ENCODE results near the gene LRCOL1. TPM values are rescaled to one million over a fixed set of nuclear protein-coding genes. Genes with fewer than 3 reads are reported as not detected.

The LRCOL1 gene
- total RNA-seq, 1 donor from 2014 or later = not detected

DNA sequence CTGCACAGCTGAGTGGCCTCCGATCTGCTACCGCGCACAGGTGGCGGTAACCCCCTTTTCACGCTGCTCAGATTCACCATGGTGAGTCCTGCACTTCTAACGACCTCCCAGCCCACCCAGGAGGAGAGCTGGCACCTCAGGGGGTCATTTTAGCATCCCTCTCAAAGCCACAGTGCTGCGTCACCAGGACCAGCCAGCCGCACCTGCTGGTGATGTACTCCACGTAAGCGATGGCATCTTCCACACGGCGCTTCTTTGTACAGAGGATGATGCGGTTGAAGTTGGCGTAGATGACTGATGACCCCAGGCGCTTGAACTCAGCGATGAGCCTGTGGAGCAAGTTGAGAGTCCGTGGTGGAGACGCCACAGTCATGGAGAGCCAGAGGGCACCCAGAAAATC, 27.4 kb upstream of the LRCOL1 start:
- no peak for DNase-seq (ENCODE audit: low spot score in 2 of 2)
- FAIRE-seq = no peak

DNA sequence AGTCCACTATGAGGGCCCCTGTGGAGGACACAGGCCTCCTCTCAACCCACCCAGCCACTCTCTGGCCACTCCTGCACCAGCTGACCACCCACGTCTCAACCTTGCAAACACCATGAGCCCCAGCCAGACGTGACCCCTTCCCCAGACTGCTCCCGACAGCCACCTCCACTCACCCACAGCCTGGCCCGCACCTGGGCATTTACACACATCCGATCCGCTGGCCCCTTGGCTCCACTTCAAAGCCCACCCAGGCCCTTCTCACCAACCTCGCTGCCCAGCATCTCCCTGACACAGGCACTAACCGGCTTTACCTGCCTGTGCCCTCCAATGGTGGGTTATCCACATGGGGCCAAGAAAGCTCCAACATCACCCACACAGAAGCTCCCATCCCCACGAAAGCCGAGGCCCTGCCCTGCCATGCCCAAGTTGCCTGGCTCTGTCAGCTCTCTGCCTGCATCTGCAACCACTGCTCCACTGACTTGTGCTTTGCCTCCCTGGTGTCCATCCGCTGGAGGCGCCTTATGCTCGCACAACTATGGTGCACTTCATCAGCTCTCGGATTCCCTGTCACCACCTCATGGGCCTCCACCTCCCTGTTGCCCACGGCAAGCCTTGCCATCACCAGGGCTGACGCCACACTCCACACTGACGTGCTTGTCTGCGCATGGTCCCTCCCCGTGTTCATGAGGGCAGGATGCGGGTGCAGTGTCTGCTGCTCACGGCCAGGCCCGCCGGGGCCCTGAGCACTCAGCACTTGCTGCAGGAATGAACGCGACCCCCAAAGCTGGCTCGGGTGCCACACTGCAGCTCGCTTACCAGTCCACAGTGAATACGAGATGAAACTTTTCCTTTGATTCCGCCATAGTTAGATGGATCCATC, 24.9 kb upstream of the LRCOL1 start:
- FAIRE-seq (no peak), DNase-seq (ENCODE audit: low spot score in 2 of 2) (no peak)

DNA sequence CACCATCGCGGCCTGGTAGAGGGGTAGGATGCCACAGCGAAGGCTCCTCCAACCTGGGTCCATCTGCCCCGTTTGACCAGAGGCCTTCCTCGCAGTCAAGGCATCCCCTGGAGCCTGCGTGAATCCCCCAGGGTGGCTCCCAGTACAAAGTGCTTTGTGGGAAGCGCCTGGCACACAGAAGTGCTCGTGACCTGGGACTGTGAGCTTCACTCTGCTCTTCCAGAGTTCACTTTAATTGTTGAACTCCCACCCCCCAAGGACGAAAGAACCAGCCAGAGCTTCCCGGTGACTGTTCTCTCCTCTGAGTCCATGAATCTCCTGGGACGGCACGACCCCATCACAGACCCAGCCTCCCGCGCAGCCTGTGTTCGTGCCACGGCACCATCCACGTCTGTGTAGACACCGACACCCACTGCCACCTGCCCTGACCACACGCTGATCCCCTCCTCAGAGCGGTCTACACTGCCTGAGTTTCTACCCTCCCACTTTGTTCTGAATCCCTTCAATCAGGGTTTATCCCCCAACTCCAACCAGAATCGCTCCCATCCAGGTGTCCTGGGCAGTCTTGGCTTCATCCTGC, 24.1 kb upstream of the LRCOL1 start:
- DNase-seq (ENCODE audit: low spot score in 2 of 2) (no peak), FAIRE-seq (no peak)

DNA sequence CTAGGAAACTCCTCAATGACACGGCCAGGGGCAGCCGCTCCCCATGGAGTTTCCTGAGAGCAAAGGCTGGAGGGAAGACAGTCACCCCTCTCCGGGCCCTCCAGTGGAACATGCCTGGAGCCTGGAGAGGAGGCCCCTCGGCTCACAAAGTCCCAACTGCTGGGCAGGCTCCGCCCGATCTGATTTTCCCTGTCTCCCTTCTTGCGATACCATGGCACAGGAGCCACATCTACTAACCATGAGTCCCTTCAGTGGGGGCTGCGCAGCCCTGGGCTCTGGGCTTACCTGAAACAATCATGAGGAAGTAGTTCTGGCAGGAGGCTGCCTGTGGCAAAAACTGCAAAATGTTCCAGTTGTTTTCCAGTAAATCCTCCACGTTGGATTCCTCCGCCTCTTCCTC, 23.5 kb upstream of the LRCOL1 start:
- FAIRE-seq (no peak), DNase-seq (ENCODE audit: low spot score in 2 of 2) (no peak)

DNA sequence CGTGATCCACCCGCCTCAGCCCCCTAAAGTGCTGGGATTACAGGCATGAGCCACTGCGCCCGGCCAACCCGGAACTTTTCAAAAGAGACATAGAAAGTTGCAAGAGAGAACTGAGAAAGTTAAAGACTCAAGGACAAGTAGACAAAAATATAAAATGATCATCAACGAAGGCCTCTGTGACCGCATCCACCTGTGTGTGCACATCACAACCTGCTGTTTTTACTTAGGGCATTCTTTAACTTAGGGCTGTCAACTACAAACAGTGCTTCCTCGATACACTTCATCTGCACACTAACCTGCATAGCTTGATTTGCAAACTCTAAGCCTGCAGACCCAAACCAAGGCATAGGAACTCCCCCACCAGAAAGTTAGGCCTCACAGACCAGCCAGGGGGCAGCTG, 23.0 kb upstream of the LRCOL1 start:
- DNase-seq (ENCODE audit: low spot score in 2 of 2) (no peak), FAIRE-seq (no peak)

DNA sequence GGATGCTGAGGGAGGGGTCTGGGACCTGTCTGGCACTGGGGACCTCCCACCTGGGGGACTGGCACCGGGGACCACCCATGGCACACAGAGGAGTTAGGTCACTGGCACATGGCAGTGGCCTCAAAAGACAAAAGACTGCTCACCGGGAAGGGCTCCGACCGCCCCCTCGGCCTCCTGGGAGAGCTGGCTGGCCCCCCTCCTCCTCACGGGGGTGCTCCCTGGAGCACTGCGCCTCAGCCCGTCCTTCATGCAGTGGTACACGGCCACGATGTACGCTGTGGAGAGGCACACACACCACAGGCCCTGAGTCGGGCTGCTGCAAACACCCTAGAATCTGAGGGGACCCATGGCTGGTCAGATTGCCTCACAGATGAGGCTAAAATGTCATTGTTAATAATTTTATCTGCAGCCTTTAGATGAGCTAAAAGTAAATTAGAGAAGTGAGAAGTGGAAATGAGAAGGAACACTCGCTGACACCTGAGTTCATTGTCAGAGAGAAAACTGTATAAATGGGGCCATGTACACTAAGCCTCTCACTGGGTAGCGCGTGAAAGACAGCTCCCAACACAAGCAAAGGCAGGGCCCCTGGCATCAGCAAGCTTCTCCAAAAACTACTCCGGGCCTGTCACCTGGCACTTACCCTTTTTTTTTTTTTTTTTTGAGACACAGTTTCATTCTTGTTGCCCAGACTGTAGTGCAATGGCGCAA, 22.3 kb upstream of the LRCOL1 start:
- FAIRE-seq (no peak), DNase-seq (ENCODE audit: low spot score in 2 of 2) (no peak)

DNA sequence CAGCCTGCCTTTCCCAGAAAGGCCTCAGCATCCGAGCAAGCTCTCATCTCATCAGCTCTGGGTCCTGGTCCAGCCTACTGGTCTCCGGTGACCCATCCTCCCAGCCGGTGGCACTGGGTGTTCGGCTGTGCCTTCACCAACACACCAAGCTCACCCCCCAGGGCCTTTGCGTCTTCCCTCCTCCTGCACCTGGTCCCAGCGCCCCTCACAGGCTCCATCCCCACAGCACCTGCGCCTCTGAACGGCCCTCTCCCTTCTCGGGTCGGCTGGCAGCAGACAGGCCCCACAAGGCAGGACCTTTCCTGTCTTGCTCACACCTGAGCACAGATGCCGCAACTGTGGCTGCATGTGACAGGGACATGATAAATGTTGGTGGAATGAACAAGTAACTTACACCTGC, 21.3 kb upstream of the LRCOL1 start:
- DNase-seq (ENCODE audit: low spot score in 2 of 2) (no peak), FAIRE-seq (no peak)

DNA sequence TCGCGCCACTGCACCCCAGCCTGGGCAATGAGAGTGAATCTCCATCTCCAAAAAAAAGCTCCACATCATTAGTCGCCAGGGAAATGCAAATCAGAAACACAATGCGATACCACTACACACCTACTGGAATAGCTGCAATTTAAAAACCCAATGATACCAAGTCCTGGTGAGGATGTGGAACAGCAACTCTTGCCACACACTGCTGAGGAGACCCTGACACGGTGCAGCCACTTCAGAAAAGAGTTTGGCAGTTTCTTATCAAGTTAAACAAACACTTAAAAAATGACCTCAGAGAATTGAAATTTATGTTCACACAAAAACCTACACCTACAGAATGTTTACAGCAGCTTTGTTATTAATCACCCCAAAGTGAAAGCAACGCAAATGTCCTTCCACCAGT, 20.3 kb upstream of the LRCOL1 start:
- no peak for FAIRE-seq
- DNase-seq (ENCODE audit: low spot score in 2 of 2) = no peak

DNA sequence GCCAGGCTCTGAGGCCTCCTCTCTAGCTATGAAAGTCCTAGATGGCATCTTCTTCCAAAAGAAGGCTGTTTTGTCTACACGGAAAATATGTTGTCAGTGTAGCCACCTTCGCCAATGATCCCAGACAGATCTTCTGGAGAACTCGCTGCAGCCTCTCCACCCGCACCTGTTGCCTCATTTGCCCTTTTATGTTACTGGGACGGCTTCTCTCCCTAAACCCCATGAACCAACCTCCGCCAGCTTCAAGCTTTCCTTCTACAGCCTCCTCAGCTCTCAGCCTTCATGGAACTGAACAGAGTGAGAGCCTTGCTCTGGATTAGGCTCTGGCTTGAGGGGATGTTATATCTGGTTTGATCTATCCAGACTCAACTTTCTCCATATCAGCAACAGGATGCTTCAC, 18.9 kb upstream of the LRCOL1 start:
- DNase-seq (ENCODE audit: low spot score in 2 of 2) = no peak
- no peak for FAIRE-seq

DNA sequence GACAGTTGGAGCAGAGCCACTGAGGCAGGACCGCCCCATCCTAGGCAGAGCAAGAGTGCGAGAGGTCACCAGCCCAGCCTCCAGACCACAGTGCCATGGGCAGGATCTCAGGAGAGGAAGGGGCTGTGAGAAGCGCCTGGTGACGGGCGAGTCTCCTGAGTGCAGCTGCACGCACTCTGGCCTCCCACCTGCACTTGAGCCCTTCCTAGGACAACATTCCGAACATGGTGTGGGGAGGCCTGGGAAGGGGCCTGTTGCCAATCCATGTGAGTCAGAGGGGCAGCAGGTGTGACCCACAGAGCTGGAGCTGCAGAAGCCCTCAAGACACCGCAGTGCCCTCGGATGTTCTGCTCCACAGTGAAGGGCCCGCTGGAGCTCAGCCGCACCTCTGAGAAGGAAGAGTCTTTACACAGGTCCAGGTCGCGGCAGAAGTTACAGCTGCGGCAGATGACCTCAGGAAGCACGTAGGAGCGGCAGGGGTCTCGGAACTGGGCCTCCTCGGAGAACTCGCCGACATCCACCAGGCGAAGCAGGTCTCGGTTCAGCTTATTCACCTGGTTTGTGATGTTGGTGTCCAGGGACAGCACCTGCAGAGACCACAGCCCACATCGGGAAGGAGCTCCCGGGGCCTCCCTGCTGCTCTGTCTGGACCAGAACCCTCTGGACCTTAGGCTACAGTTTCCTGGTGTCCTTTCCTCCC, 15.5 kb upstream of the LRCOL1 start:
- DNase-seq (ENCODE audit: low spot score in 2 of 2) = no peak
- FAIRE-seq = no peak

DNA sequence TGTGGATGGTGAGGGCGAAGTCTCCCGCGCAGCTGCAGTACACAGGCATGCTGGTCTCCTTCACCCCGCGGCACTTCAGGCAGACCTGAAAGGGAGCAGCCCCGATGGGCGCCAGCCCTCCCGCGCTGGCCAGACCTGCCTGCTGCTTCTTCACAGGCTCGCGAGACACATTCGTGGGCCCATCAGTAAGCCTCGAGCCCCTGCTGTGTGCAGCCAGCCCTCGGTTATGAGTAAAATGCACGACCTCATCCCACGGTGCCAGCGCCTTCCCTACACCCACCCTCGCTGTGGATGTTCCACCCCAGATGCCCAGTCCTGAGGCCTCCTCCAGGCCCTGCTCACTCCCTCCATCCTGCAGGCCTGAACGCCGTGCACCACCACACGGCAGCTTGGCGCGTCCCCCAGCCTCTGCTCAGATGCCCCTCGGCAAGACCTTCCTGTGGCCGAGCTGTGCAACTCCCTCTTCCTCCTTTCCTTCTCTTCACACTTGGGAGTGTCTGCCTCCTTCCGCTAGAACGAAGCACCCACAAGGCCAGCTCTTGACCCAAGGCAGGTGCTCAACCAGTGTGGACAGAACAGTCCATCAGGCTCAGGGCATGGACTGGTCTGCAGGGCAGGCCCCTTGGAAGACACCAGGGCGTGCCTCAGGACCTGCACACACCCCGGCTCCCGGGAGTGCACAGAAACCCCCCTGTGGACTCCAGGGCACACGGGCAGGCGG, 14.7 kb upstream of the LRCOL1 start:
- no peak for FAIRE-seq

DNA sequence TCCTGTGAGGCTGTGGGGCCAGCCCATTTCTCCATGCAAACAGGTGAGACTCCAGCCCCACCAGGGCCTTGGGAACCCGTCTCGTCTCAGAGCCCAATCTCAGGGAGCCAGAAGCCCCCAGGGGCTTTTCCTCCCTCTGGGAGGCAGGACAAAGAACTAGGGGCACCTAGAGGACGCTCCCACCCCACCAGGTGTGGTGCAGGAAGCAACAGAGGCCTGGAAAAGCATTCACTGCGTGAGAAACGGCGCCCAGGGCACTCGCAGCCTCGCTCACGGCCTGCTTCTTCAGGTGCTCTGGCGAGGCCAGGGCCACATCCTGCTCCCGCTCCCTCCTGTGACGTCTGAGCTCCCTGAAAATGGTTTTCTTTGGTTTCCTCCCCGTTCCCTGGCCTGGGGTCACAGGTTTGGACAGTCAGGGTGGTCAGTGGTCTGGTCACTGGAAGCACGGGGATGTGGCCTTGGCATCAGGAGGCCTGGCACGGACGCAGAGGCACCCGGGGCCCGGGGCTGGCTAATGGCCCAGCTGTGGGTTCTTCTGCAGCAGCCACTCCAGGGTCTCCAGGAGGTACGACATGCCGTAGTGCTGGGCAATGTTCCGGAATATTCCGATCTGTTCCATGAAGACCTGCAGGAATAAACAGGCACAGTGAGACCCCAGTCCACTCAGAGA, 13.9 kb upstream of the LRCOL1 start:
- no peak for FAIRE-seq
- no peak for DNase-seq (ENCODE audit: low spot score in 2 of 2)

More for the DNA sequence above, 14.7 kb upstream of the LRCOL1 start:
- DNase-seq (ENCODE audit: low spot score in 2 of 2) = no peak

DNA sequence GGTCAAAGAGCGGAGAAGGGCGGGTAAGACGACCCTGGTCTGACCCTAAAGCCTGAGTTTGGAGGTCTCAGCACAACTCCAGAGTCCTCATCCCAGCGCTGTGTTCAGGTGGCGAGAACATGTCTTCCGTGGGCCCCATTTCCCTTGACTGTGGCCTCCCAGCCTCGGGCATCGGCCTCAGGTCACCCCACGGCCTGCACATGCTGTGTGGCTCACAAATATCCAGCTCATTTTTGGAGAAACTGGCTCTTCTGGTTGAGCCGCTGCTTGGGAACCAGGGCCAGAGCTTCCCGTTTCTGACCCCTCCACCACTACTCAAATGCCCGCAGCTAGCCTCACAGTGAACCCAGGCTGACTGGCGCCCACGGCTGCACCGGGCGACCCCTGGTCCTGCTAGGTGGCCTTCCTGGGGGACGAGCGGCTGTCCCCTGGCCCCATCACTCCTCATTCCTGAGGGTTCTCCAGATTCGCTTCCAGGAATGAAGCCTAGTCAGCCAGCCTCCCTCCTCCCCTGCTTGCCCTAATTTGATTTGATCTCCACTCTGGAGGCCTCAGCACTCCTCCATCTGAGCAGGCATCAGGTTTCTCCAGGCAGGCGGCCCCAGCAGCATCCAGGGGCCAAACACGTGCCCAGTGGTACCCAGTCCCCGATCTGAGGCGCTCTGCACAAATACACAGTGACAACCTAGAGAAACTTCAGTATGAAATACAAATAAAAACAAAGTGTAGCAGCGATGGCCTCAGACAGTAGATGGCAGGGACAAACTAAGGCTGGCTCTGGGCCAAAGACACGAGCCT, 12.9 kb upstream of the LRCOL1 start:
- DNase-seq (ENCODE audit: low spot score in 2 of 2) (no peak), FAIRE-seq (no peak)

DNA sequence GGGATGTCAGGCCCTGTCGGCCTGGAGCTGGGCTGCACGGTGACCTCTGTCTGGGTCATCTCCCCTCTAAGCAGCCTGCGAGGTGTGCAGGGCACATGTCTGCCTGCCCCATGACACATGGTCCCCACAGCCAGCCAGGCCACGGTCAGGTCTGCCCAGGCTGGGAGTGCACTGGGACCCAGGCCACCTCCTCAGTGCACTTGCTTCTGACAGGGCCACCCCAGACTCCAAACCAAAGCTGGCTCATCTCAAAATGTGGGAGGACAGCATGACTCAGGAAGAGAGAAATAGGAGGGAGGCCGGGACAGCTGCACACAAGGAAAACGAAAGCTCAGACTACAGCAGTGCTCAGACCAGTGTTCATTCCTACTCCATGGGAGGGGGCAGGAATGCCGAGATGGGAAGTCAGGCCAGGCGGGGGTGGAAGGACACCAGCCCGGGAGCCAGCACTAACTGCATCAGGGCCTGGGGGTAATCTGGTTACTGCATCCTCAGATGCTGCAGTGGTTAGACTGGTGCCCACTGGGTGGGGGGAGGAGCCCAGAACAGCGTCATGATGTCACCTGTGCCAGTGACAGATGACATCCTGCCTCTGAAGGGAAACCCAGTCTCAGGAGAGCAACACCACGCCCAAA, 12.2 kb upstream of the LRCOL1 start:
- DNase-seq (ENCODE audit: low spot score in 2 of 2) (peak in 1 of 2 donors; percentile 61), FAIRE-seq (no peak)

DNA sequence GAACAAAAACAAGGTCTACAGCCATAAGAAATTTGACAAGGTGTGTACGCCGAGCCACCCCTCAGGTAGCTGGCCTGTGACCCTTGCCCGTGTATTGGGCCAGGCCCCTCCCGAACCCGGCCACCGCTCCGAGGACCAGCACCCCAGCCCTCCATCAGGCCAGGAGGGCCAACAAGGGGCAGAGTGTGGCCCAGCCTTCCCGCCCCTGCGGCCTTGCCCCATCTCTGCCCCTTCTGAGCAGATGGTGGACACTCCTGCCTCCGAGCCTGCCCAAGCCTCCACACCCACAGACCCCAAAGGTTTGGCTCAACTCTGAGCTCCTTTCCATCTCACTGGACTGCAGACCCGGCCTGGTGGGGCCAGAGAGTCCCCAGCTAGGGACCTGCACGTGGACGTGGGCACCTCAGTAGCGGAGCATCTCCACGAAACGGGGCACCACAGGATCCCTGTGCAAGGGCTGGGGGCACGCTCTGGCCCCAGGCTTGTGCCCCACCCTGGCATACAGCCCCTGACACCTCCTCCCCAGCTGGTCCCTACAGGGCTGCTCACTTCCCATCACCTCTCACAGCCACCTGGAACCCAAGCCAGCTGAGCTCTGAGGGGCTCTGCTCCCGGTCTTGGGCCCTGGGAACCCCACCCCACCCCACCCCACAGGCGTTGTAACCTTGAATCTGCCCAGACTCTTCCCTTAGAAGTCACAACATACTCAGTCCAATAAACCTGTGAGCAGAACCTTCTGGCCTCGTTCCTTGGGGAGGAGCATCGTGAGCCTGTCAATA, 11.5 kb upstream of the LRCOL1 start:
- FAIRE-seq = no peak
- no peak for DNase-seq (ENCODE audit: low spot score in 2 of 2)

DNA sequence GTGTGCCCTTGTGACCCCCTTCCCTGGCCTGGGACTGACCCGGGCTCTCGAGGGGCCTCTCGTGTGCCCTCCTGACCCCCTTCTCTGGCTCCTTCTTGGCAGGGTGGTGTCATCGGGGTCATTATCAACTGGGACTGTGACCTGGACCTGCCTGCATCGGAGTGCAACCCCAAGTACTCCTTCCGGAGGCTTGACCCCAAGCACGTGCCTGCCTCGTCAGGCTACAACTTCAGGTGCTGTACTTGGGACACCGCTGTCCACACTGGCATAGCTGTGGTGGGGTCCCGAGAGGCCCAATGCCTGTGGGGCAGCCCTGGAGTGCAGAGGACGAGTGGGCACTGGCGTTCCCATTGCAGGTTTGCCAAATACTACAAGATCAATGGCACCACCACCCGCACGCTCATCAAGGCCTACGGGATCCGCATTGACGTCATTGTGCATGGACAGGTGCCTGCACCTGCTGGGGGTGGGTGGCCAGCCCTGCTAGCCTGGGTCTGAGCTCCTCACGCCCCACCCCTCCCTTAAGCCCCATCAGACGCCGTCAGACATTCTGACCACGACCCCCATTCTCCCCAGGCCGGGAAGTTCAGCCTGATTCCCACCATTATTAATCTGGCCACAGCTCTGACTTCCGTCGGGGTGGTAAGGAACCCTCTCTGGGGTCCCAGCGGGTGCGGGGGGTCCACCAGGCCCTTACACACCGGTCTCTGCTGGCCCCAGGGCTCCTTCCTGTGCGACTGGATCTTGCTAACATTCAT, 10.7 kb upstream of the LRCOL1 start:
- FAIRE-seq (no peak), DNase-seq (ENCODE audit: low spot score in 2 of 2) (no peak)
